Measurements from ENCODE around the gene PJA1.

PJA1 gene, protein sequence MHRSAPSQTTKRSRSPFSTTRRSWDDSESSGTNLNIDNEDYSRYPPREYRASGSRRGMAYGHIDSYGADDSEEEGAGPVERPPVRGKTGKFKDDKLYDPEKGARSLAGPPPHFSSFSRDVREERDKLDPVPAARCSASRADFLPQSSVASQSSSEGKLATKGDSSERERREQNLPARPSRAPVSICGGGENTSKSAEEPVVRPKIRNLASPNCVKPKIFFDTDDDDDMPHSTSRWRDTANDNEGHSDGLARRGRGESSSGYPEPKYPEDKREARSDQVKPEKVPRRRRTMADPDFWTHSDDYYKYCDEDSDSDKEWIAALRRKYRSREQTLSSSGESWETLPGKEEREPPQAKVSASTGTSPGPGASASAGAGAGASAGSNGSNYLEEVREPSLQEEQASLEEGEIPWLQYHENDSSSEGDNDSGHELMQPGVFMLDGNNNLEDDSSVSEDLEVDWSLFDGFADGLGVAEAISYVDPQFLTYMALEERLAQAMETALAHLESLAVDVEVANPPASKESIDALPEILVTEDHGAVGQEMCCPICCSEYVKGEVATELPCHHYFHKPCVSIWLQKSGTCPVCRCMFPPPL

GRCh38 chrX:69165087-69165651 is at the start of gene PJA1:
Gene PJA1 (minus strand): TSS chrX:69165453. CDS start chrX:69163073, 2,380 bp downstream.
- no peak for DNase-seq

DNA sequence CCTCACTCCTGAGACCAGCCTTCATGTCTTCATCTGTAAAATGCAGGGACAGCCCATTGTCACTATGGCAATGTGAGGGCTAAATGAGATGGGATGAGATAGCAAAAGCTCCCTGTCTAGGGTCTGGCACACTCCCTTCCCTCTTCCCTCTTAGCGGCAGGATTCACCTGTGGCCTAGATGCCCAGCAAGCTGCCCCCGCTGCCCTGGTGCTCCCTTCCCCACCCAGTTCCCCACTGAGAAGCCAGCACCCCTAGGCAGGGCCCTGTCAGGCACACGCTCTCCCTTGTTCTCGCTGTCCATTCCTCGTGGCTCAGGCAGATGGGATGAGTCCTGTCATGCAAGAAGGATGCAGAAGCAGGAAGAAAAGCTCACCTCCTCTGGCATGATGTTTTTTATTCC is 49.2 kb upstream of the PJA1 start:
- no peak for DNase-seq

- no peak for DNase-seq
Observed at GRCh38 chrX:69211701-69212100, 46.4 kb upstream of the PJA1 start.

- DNase-seq = no peak
Observed at GRCh38 chrX:69210581-69210980, 45.3 kb upstream of the PJA1 start.

DNA sequence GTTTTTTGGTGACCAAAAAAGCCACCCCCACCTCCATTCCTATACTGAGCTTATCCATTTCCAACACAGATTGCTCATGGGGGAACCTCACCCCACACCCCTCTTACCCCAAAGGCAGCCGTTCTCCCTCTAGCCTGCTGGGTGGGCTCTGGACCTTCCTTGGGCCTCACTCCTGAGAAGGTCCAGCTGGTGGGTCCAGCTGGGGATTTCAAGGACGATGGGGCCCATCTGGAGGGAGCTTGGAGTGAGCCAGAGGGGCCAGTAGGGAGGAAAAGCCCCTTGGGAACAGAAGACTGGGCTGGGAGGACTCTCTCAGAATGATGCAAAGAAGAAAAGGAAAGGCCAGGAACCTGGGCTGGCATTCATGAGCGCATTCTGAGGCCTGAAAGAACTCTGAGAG is 42.0 kb upstream of the PJA1 start:
- DNase-seq = no peak

DNA sequence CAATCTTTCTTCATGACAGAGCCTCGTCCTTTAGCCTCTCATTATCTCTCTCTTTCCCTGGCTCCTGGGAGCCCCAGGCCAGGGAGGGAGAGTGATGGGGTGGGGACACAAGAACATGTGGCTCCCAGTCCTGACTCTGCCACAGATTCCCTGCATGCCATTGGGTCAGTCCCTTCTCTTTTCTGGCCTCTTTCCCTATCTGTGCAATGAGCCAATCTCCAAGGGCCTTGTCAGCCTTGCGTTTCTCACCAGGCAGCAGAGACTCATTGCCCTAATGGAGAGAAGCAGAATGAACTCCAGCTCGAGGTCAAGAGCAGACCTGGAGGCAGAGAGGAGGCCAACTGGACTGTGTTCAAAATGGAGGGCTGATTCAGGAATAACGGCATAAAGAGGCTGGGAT is 38.4 kb upstream of the PJA1 start:
- no peak for DNase-seq

DNA sequence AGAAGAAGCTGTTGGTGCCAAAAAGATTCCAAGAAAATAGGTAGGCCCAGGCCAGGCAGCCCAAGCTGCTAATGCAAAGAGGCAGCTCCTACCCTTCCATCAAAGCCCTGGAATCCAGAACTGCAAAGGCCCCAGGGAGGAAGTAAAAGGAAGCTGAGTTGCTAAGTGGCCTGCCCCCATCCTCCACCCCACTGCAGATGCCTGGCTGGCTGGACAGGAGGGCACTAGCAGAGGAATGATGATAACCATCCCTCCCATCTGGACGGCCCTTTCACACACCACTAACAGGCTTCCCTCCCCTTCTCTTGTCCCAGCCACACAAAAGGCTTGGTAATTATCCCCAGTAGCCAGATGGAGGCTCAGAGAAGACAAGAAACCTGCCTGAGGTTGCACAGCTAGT is 32.4 kb upstream of the PJA1 start:
- no peak for DNase-seq

- DNase-seq = no peak
Observed at GRCh38 chrX:69196666-69197065, 31.4 kb upstream of the PJA1 start.

- no peak for DNase-seq
Observed at GRCh38 chrX:69195810-69196209, 30.6 kb upstream of the PJA1 start.

DNA sequence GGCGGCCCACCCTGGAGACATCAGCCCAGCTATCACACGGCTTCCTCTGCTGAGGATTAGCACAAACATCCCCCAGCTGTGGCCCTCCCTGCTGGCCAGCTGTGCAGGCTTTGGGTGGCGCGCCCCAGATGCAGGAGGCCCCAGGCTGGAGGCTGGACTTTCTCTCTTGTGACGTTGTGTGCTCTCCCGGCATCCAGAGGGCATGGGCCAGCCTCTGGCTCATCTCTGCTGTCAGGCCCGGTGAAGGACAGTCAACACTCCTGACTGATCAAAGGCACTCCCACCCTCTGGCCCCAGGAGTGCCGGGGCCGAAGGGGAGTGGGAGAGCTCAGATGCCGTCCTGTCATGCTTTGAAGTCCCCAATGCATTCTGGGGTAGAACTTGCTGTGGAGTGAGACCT is 29.9 kb upstream of the PJA1 start:
- DNase-seq = no peak

DNA sequence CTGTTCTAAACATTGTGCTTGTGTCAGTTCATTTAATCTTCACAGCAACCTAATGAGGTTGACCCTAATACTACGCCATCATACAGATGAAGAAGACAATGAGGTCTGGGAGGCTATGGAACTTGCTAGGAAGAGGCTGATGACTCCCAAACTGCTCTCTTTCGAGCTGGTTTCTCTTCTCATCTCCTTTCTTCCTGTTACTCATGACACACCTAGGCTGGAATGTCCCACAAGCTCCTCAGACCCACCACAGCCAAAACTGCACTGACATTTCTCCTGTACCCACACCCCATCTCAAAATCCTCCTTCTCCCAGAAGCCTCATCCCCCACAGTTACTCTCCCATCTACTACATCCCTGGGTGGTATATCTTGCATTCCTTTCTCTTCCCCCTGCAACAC is 27.4 kb upstream of the PJA1 start:
- no peak for DNase-seq

DNA sequence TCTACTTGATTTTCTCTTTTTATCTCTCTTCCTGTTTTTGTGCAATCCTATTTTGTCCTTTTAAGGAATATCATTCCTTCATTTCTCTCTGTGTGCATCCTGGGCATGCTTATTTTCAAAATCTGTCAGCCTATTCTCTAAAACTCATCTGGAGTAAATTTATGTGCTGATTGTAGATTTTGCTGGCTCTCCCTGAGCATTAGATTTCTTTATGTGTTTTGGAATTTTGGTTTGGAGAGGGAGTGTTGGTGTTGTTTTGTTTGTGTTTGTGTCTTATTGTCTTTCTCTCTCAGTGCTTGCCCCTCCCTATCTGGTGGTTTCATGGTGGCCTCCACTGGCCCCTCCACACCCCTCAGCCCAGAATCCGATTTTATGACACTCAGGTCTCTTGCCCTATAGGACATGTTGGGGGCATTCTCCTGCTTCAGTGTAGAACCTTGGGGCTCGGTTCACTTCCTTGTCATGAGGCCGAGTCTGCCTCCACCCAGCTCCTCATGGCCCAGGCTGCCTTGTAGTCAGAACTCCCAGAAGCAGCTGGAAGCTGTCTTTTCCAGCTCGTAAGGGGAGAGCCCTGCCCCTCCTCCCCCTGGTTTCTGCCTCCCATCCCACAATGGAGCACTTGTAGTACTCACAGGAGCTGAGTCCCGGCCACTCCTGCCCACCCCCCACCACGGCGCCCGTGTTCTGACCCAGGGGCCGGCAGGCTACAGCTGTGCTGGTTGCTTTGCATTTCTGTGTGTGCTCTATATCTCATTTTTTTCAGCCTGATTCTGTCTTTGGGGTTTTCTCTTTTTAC is 24.5 kb upstream of the PJA1 start:
- DNase-seq = no peak

DNA sequence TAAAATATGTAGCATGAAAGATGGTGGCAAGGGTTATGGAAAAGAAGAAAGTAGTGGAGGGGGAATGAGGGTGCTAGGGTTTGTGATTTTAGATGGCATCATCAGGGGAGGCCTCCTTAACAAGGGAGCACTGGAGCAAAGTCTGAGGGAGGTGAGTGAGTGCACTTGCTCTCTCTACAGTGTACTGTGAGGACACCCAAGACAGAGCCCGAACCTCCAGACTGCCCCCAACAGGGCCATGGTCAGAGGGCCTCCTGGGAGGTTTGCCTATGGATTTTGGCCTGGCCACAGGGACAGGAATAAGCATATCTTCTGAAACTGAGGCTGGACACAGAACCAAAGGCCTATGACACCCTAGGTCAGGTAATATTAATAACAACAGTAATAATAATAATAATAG is 21.4 kb upstream of the PJA1 start:
- no peak for DNase-seq

DNA sequence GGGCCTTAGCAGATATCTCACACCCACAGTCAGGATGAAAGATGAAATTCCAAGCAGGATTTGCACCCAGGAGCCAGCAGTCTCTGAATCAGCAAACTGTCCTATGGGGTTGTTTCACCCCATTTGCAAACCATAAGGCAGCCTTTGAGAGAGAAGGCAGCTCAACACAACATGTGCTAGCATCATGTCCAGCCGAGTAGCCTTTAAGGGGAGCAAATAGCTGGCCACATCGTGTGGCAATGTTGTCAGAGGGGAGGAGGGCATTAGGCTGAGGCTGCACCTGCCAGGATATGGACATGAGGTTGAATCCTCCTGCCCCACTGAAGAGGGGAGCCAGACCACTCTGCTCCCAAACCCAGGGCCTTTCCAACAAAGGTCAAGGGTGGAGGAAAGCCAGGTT is 20.6 kb upstream of the PJA1 start:
- DNase-seq = no peak

- no peak for DNase-seq
Observed at GRCh38 chrX:69185141-69185540, 19.9 kb upstream of the PJA1 start.

DNA sequence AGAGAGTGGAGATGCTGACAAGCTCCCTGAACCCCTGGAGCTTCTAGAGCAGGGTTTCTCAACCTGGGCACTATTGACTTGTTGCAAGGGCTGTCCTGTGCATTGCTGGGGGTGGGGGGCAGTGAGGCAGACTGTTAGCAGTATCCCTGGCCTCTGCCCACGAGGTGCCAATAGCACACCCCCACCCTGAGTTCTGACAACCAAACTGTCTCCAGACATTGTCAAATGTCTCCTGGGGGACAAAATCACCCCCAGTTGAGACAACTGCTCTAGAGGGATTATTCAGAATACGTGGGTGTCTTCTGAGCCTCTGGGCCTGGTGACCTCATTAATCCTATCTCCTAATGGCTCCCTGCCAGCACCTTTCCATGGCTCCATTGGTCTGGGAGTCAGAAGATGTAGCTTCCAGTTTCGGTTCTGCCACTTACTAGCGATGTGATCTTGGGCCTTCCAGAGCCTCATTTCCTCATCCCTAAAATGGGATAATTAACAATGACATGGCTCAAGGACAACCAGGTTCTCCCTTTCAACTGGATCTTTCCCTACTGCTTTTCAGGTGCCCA is 17.6 kb upstream of the PJA1 start:
- no peak for DNase-seq

- DNase-seq = no peak
Observed at GRCh38 chrX:69179380-69179911, 14.2 kb upstream of the PJA1 start.

DNA sequence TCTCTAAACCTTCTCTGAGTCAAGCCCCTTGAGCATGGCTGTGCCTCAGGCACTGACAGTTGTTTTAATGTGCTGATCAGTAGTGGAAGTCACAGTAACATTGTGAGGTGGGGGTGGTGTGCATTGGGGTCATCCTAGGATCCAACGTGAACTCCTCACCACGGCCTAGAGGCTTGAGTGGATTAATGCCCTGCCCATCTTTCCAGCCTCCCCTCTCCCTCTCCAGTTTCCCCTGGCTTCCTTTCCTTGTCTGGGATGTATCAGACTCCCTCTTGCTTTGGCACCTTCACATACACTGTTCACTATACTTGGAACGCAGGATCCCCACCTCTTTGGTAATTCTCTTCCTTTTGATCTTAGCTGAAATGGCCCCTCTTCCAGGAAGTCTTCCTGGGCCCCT is 13.3 kb upstream of the PJA1 start:
- DNase-seq = no peak

- DNase-seq = no peak
Observed at GRCh38 chrX:69177511-69178162, 12.4 kb upstream of the PJA1 start.

DNA sequence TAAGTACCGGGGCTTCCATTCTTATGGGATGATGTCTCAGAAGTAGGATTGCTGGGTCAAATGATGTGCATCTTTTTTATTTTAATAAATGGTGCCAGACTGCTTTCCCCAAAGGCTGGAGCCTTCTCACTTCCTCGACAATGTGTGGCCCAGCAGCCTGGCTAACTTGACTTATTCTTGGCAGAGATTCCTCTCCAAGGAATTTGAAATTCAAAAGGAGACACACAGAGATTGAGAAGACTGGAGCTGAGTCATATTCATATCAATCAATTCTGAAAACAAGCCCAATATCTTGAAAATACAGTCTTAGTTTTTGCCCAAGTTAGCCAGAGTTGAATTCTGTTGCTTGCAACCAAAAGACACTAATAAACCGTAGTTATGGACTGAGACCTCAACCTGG is 10.8 kb upstream of the PJA1 start:
- no peak for DNase-seq

GRCh38 chrX:69173906-69174305 is 8.7 kb upstream of the PJA1 start:
- DNase-seq = no peak

DNA sequence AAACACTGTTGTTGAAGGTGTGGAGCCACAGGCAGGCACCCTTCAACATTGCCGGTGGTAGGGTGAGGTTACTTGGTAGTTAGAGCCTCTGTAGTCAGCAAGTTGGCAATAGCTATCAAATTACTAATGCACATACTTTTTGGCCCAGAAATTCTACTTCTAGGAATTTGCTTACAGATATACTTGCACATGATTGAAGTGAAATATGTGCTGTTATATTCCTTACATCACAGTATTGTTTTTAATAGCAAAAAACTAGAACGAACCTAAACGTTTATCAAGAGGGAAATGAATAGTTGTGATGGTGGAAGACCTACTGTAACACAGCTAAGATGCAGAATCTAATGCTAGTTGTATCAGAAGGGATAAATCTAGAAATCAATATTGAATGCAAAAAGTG is 7.7 kb upstream of the PJA1 start:
- no peak for DNase-seq

- no peak for DNase-seq
Observed at GRCh38 chrX:69170319-69170718, 5.1 kb upstream of the PJA1 start.

Data from NCI-H1048 (cell line).